GM12864 (cell line): Measurements from ENCODE around the gene TMEM181.
"Not testable (repeated sequence)": the region's sequence is repeated elsewhere in the genome, so short reads cannot be mapped to it uniquely, and the experiment has no call there.

Experiments
- DNase-seq: peaks from one replicate; pipeline ENCODE4 v3.0.0-alpha.2; 2011; ENCODE audit warnings: low read depth
- H3K4me3 ChIP-seq: 2 replicates; pipeline ENCODE4 v1.5.1; 2011; ENCODE audit warnings: mild to moderate bottlenecking, low read depth, low read length, control low read depth
- TF ChIP-seq, protein P1 (sequence below): IDR thresholded peaks from 2 replicates; pipeline ENCODE4 v1.5.1; 2011; ENCODE audit warnings: low read depth, mild to moderate bottlenecking, moderate library complexity, low read length, control low read depth, inconsistent platforms; ENCODE audit errors: missing control alignments

Gene TMEM181

DNA sequence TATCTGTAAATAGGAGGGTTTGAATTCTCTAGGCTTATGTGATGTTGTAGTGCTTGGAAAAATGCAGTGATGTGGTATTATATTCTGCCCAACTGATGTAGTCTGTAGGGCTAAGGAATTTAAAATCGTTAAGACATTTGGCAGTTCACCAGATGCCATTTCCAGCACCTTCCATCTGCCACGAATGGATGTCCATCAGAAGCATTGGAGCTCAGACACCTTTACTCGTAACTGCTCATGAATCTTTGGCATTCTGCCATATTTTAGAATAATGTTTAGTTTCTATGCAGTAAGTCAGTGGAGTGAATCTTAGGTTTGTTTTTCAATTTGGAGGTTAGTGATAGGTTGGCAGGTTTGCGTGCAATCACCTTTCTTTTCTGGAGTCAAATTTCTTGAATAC, 87.6 kb downstream of the TMEM181 start:
- TF ChIP-seq, protein P1, sequence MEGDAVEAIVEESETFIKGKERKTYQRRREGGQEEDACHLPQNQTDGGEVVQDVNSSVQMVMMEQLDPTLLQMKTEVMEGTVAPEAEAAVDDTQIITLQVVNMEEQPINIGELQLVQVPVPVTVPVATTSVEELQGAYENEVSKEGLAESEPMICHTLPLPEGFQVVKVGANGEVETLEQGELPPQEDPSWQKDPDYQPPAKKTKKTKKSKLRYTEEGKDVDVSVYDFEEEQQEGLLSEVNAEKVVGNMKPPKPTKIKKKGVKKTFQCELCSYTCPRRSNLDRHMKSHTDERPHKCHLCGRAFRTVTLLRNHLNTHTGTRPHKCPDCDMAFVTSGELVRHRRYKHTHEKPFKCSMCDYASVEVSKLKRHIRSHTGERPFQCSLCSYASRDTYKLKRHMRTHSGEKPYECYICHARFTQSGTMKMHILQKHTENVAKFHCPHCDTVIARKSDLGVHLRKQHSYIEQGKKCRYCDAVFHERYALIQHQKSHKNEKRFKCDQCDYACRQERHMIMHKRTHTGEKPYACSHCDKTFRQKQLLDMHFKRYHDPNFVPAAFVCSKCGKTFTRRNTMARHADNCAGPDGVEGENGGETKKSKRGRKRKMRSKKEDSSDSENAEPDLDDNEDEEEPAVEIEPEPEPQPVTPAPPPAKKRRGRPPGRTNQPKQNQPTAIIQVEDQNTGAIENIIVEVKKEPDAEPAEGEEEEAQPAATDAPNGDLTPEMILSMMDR, result no peak
- no peak for DNase-seq

DNA sequence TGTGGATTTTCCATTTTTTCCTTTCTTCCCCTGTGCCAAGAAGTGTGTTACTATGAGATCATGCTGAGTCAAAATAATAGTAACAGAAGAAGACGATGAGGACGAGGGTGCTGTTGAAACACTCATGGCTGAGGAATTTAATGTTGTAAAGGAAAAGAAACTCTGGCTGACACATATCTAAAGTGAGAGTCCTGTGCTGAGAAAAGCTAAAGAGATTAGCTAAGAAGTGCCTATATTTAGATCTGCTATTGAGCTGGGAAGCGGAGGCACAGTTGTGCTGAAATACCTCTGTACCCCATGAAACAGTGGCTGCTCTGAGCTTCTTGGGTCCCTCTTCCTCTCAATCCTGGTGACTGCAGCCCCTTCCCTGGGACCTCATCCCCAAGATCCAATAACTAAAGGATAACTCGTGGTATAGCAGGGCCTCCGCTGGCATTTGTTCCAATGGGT, 88.8 kb downstream of the TMEM181 start:
- DNase-seq, result peak; percentile 72
- peak overlapping the region; percentile 9; the same call in 1 of the 2 replicates for H3K4me3 ChIP-seq
- TF ChIP-seq, protein P1, result no peak

More for the DNA sequence above, 87.6 kb downstream of the TMEM181 start:
- no peak overlapping the region for H3K4me3 ChIP-seq

DNA sequence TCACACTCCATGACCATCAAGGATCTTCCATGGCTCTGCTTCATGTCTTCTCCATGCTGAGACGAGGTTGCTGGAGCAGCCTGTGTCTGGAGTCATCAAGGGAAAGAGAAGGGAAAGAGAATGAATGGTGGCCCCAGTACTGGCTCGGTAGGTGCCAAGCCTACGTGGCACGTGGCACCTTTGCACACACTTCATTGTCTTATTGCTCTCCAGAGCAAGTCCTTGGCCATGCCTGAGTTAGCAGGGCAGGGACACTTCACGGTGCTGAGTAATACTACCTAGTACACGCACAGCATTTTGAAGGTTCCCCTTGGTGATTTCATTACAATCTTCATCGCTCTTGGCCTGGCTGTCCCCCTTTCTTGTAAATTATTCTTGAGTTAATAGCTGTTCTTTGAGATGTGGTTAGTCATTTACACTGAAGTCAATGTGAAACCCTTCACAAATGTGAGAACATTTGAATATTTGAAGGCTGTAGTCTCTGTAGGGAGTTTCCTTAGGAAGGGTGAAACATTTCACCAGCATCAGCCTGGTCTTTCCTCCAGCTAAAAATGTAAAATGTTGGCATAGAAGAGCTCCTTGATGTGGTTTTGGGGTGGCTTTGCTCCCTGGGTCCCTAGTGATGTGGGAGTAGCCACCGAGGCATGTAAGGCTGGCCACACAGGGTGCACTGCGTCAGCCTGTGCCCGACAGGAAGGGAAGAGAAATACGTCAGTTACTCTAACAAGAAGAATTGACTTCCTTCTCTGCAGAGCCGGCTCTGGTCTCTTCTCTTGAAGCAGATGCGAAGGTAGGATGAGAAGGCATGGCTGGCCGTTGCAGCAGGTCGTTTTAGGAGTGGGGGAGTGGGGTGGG, 89.6 kb downstream of the TMEM181 start, which contains the start of gene SYTL3:
SYTL3 (plus strand) TSS at position 766 of the 855 bp plus-strand sequence. CDS start 13,215 bp downstream, outside the sequence.
- DNase-seq, result peak; percentile 49
- H3K4me3 ChIP-seq, result peak within 1 kb of the TSS; percentile 9
- TF ChIP-seq, protein P1, result no peak

DNA sequence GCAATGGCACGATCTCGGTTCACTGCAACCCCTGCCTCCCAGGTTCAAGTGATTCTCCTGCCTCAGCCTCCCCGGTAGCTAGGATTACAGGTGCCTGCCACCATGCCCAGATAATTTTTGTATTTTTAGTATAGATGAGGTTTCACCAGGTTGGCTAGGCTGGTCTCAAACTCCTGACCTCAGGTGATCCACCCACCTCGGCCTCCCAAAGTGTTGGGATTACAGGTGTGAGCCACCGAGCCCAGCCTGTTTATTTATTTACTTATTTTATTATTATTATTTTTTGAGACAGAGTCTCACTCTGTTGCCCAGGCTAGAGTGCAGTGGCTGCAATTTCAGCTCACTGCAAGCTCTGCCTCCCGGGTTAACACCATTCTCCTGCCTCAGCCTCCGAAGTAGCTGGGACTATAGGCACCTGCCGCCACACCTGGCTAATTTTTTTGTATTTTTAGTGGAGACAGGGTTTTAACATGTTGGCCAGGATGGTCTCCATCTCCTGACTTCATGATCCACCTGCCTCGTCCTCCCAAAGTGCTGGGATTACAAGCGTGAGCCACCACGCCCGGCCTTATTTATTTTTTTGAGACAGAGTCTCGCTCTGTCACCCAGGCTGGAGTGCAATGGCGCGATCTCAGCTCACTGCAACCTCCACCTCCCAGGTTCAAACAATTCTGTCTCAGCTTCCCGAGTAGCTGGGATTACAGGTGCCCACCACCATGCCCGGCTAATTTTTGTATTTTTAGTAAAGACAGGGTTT, 92.3 kb downstream of the TMEM181 start:
- H3K4me3 ChIP-seq, DNase-seq: not testable (repeated sequence)

DNA sequence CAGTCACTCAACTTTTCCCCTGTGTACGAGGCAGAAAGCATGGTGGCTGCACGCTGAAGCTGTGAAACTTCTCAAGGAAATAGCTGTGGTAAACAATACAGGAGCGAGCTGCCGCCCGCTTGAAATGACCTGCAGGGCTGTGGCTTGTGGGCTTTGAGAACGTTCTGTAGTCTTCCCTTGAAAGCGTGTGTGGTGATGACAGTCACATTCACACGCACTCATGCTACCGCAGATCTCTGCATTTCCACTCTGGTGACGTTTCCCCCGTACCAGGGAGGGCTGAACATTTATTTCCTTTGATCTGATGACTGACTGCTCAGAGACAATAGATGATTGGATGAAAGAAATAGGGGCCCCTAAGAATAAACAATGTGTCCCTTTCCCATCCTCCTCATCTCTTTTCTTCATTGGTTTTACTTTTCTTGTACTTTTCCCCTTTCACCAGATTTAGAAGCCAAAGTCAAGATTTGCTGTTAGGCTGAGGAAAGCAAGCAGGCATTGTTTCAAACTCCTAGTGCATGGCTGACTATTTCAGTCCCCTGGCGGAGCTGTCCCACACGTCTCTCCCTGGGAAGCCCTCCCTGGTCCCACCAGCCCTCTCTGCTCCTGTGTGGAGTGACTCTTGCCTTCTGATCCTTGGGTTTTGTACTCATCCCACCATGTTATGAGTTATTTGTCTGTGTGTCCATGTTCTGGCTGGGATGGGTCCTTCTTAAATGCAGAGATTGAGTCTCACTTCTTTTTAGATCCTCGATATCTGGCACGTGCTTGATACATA, 93.9 kb downstream of the TMEM181 start:
- H3K4me3 ChIP-seq, result no peak overlapping the region
- TF ChIP-seq, protein P1, result no peak
- peak; percentile 68 for DNase-seq

DNA sequence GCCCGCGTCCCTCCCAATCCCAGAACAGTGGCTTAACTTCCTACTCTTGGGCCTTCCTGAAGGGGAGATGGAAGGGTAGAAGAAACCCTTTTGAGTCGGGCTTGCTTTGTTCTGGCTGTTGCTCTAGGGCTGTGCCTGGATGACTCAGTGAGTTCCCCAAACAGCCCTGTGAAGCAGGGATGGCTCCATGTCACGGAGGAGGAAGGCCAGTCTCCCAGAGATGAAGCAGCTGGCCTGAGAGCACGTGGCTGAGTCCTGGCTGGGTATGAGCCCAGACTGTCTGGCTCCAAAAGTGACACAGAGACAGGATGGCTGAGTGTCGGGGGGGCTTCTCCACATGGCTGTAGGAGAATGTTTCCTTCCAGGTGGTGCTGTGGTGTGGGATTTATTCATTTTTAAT, 94.6 kb downstream of the TMEM181 start:
- DNase-seq, result no peak
- TF ChIP-seq, protein P1, result no peak
- no peak overlapping the region for H3K4me3 ChIP-seq
